ENCODE results near the gene GRAMD1A.
"Not testable (repeated sequence)": the region's sequence is repeated elsewhere in the genome, so short reads cannot be mapped to it uniquely, and the experiment has no call there.

The GRAMD1A gene

GRCh38 chr19:34990578-34991192, 9.4 kb upstream of the GRAMD1A start:
- no peak for TF ChIP-seq GATA1 (IDR thresholded peaks at IDR 0.05; ENCODE audit: low read depth, low read length)
- TF ChIP-seq POLR2A (IDR thresholded peaks at IDR 0.05; ENCODE audit: low read length), result no peak
- no peak for DNase-seq

GRCh38 chr19:34991542-34992333, 8.4 kb upstream of the GRAMD1A start:
- no peak for DNase-seq
- no peak for TF ChIP-seq GATA1 (IDR thresholded peaks at IDR 0.05; ENCODE audit: low read depth, low read length)
- no peak for TF ChIP-seq POLR2A (IDR thresholded peaks at IDR 0.05; ENCODE audit: low read length)

GRCh38 chr19:34992582-34992981, 7.5 kb upstream of the GRAMD1A start:
- not testable (repeated sequence) for DNase-seq

- DNase-seq, result no peak
Observed at GRCh38 chr19:34994286-34994642, 5.9 kb upstream of the GRAMD1A start.

GRCh38 chr19:34994643-34995541, 5.2 kb upstream of the GRAMD1A start:
- no peak for DNase-seq
- TF ChIP-seq POLR2A (IDR thresholded peaks at IDR 0.05; ENCODE audit: low read length) (no peak), GATA1 (IDR thresholded peaks at IDR 0.05; ENCODE audit: low read depth, low read length) (no peak)

More at GRCh38 chr19:34994286-34994642, 5.9 kb upstream of the GRAMD1A start:
- no peak for TF ChIP-seq POLR2A (IDR thresholded peaks at IDR 0.05; ENCODE audit: low read length)
- TF ChIP-seq GATA1 (IDR thresholded peaks at IDR 0.05; ENCODE audit: low read depth, low read length), result no peak

GRCh38 chr19:34995551-34995950, 4.6 kb upstream of the GRAMD1A start:
- no peak for TF ChIP-seq GATA1 (IDR thresholded peaks at IDR 0.05; ENCODE audit: low read depth, low read length)
- TF ChIP-seq POLR2A (IDR thresholded peaks at IDR 0.05; ENCODE audit: low read length), result no peak
- DNase-seq, result no peak

GRCh38 chr19:34997071-34997617, 3.0 kb upstream of the GRAMD1A start:
- DNase-seq, result no peak
- TF ChIP-seq POLR2A (IDR thresholded peaks at IDR 0.05; ENCODE audit: low read length) (no peak), GATA1 (IDR thresholded peaks at IDR 0.05; ENCODE audit: low read depth, low read length) (no peak)

- DNase-seq, result not testable (repeated sequence)
Observed at GRCh38 chr19:34998224-34998623, 1.9 kb upstream of the GRAMD1A start.

- no peak for DNase-seq
- TF ChIP-seq GATA1 (IDR thresholded peaks at IDR 0.05; ENCODE audit: low read depth, low read length) (no peak), POLR2A (IDR thresholded peaks at IDR 0.05; ENCODE audit: low read length) (no peak)
Observed at GRCh38 chr19:34998777-34999497, 1.2 kb upstream of the GRAMD1A start.

- DNase-seq, result no peak
- TF ChIP-seq POLR2A (IDR thresholded peaks at IDR 0.05; ENCODE audit: low read length) (no peak), GATA1 (IDR thresholded peaks at IDR 0.05; ENCODE audit: low read depth, low read length) (no peak)
Observed at GRCh38 chr19:35000338-35000646, 169 bp downstream of the GRAMD1A start.

- peak; percentile 33 to 52 for DNase-seq
- no peak for TF ChIP-seq POLR2A (IDR thresholded peaks at IDR 0.05; ENCODE audit: low read length)
Observed at GRCh38 chr19:35000647-35001501, 751 bp downstream of the GRAMD1A start.

GRCh38 chr19:35002037-35002535, 2.0 kb downstream of the GRAMD1A start:
- TF ChIP-seq POLR2A (IDR thresholded peaks at IDR 0.05; ENCODE audit: low read length) (no peak), GATA1 (IDR thresholded peaks at IDR 0.05; ENCODE audit: low read depth, low read length) (no peak)
- no peak for DNase-seq
